K562 (cell line): ENCODE results near the gene MCCD1. TPM values are rescaled to one million over a fixed set of nuclear protein-coding genes. Genes with fewer than 3 reads are reported as not detected.
A peak's percentile ranks its signal among the peaks of the same experiment; 100 is the strongest.

Source experiments
- CEBPG ChIP-seq, 3 experiments: fragments of 200-800 bp in 1 of 3; sonication (Bioruptor generic) in 1 of 3; sonication (generic) in 1 of 3; formaldehyde crosslinking in 1 of 3; IDR thresholded peaks in 2 of 3; conservative IDR thresholded peaks in 1 of 3; 2 replicates each; pipeline versions ENCODE4 v1.6.1 to v1.8.0; 2016 to 2022; ENCODE audit warnings: missing compliant biosample characterization in 2 of 3, missing genetic modification characterization in 2 of 3, mild to moderate bottlenecking in 1 of 3, missing genetic modification reagents in 1 of 3
- DIDO1 ChIP-seq: fragments of 450-650 bp; IDR thresholded peaks from 2 replicates; pipeline ENCODE4 v1.6.1; 2016; ENCODE audit warnings: low read depth, missing biosample characterization, missing genetic modification characterization
- EP300 ChIP-seq: IDR thresholded peaks from 2 replicates; pipeline ENCODE4 v1.6.1; 2012; ENCODE audit warnings: low read length, improper control_type of control experiment
- HLTF ChIP-seq: fragments of 450-650 bp; IDR thresholded peaks from 2 replicates; pipeline ENCODE4 v1.6.1; 2016
- MTA1 ChIP-seq: fragments of 450-650 bp; IDR thresholded peaks from 2 replicates; pipeline ENCODE4 v1.6.1; 2017; ENCODE audit warnings: borderline replicate concordance
- MYBL2 ChIP-seq, 2 experiments: fragments of 450-650 bp in 1 of 2; sonication (generic) in 1 of 2; formaldehyde crosslinking in 1 of 2; IDR thresholded peaks; 2 replicates each; pipeline versions ENCODE4 v1.6.1 to v1.8.1; 2017 to 2022; ENCODE audit warnings: borderline replicate concordance in 1 of 2, inconsistent platforms in 1 of 2, low read depth in 1 of 2, mild to moderate bottlenecking in 1 of 2, missing genetic modification reagents in 1 of 2, moderate library complexity in 1 of 2
- NFATC3 ChIP-seq: fragments of 450-650 bp; IDR thresholded peaks from 2 replicates; pipeline ENCODE4 v1.6.1; 2017; ENCODE audit warnings: mild to moderate bottlenecking
- PHF8 ChIP-seq: fragments of 200-600 bp; sonication (generic); IDR thresholded peaks from 2 replicates; pipeline ENCODE4 v1.6.1; 2012; ENCODE audit warnings: mixed run types, mild to moderate bottlenecking, inconsistent platforms, low read length, moderate library complexity, borderline replicate concordance
- SMAD3 ChIP-seq: fragments of 450-650 bp; formaldehyde crosslinking; conservative IDR thresholded peaks from 2 replicates; pipeline ENCODE4 v1.4.0; 2020; ENCODE audit warnings: mild to moderate bottlenecking
- TEAD2 ChIP-seq: fragments of 450-650 bp; IDR thresholded peaks from 2 replicates; pipeline ENCODE4 v1.6.1; 2016; ENCODE audit warnings: missing genetic modification characterization, control low read depth, missing compliant biosample characterization
- U2AF2 ChIP-seq: fragments of 200-400 bp; formaldehyde crosslinking; optimal IDR thresholded peaks from 2 replicates; pipeline ENCODE3; 2017; ENCODE audit warnings: low read depth, mild to moderate bottlenecking, low read length
- YY1 ChIP-seq, 3 experiments: IDR thresholded peaks; 2 replicates each; pipeline ENCODE4 v1.6.1; 2011; ENCODE audit warnings: low read length in 2 of 3, mild to moderate bottlenecking in 2 of 3, moderate library complexity in 2 of 3, borderline replicate concordance in 1 of 3, control low read depth in 1 of 3, low read depth in 1 of 3; ENCODE audit not compliant: insufficient read depth in 3 of 3, insufficient replicate concordance in 2 of 3, control insufficient read depth in 1 of 3, insufficient read length in 1 of 3; ENCODE audit errors: extremely low read depth in 1 of 3
- ZNF24 ChIP-seq: fragments of 450-650 bp; IDR thresholded peaks from 2 replicates; pipeline ENCODE4 v1.6.1; 2016
- polyA plus RNA-seq, 8 experiments: library from polyadenylated mRNA; depleted of rRNA in 4 of 8; stranded (reverse) in 5 of 8; unstranded in 3 of 8; fragments of >200 nt; fragmentation: Nextera tagmentation in 2 of 8; fragmentation: Illumina TruSeq in 1 of 8; extraction: Ambion mirVana in 2 of 8; extraction: Trizol in 1 of 8; gene quantifications; 2 replicates each; pipeline versions ENCODE4 v1.2.1 to v1.2.3, GENCODE V29; 2011 to 2014; ENCODE audit warnings: inconsistent platforms in 1 of 8, missing spikeins in 1 of 8
- total RNA-seq, 7 experiments: library from RNA; depleted of rRNA in 6 of 7; stranded (reverse); fragments of >200 nt in 6 of 7; fragmentation: Illumina TruSeq in 2 of 7; extraction: Trizol in 2 of 7; gene quantifications; 2 replicates each; pipeline versions ENCODE4 v1.2.1 to v1.2.3, GENCODE V29; 2011 to 2021; ENCODE audit warnings: low replicate concordance in 1 of 7
- TF ChIP-seq, protein P1 (sequence below), 2 experiments: fragments of 450-650 bp in 1 of 2; IDR thresholded peaks; 2 replicates each; pipeline ENCODE4 v1.6.1; 2011 to 2017; ENCODE audit warnings: low read depth in 2 of 2, antibody characterized with exemption in 1 of 2, borderline replicate concordance in 1 of 2, low read length in 1 of 2, mild to moderate bottlenecking in 1 of 2, mixed read lengths in 1 of 2; ENCODE audit not compliant: control insufficient read depth in 1 of 2
- TF ChIP-seq, protein P2 (sequence below): fragments of 450-650 bp; formaldehyde crosslinking; IDR thresholded peaks from 2 replicates; pipeline ENCODE4 v1.4.0; 2020; ENCODE audit warnings: mild to moderate bottlenecking, moderate library complexity
- TF ChIP-seq, protein P3 (sequence below), 2 experiments: fragments of 450-650 bp; IDR thresholded peaks; 2 replicates each; pipeline ENCODE4 v1.6.1; 2018; ENCODE audit warnings: mild to moderate bottlenecking in 2 of 2, low read depth in 1 of 2; ENCODE audit not compliant: partially characterized antibody in 2 of 2

Gene MCCD1
- total and polyA plus RNA-seq, 9 of the 15 experiments (the other 6 are each of a cell fraction or from before 2014, with no cell fraction given), result not detected

DNA sequence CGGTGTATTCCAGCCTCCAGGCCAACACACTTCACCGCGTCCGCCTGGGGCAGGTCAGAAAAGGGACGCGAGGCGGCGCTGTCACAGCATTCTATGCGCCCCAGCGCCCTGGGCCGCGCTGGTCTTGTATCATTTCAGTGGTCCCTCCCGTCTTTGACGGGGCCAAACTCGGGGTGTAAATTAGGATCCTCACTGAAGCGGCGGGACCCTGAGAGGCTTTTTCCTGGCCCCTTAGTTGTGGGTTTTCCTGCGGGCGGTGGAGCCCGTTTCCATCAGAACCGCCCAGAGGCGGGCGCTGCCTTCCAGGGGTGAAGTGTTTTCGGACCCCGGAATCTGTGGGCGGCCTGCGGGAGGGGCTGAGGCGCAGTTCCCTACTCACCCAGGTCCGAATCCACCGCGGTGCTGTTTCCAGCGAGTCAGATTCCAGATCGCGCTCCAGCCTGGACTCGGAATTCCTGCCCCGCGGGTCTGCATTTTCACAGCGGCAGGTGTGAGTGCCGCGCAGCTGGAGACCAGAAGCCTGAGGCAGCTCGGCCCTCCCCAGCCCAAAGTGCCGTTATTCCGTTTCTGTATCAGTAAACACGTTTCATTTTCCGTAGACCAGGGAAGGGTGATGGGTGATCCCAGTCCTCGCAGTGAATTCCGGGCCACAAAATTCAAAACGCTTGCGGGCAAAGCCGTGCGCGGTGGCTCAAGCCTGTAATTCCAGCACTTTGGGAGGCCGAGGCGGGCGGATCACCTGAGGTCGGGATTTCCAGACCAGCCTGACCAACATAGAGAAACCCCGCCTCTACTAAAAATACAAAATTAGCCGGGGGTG, 34.7 kb upstream of the MCCD1 start (continued):
- TF ChIP-seq, protein P1, sequence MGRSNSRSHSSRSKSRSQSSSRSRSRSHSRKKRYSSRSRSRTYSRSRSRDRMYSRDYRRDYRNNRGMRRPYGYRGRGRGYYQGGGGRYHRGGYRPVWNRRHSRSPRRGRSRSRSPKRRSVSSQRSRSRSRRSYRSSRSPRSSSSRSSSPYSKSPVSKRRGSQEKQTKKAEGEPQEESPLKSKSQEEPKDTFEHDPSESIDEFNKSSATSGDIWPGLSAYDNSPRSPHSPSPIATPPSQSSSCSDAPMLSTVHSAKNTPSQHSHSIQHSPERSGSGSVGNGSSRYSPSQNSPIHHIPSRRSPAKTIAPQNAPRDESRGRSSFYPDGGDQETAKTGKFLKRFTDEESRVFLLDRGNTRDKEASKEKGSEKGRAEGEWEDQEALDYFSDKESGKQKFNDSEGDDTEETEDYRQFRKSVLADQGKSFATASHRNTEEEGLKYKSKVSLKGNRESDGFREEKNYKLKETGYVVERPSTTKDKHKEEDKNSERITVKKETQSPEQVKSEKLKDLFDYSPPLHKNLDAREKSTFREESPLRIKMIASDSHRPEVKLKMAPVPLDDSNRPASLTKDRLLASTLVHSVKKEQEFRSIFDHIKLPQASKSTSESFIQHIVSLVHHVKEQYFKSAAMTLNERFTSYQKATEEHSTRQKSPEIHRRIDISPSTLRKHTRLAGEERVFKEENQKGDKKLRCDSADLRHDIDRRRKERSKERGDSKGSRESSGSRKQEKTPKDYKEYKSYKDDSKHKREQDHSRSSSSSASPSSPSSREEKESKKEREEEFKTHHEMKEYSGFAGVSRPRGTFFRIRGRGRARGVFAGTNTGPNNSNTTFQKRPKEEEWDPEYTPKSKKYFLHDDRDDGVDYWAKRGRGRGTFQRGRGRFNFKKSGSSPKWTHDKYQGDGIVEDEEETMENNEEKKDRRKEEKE (IDR thresholded peaks at IDR 0.05; ENCODE audit: borderline replicate concordance in 1 of 2, control insufficient read depth in 1 of 2, low read depth in 2 of 2, low read length in 1 of 2), result no peak
- TF ChIP-seq U2AF2 (no peak), MTA1 (no peak), EP300 (peak; percentile 35; the same call in 1 of the 2 replicates), PHF8 (peak; percentile 54), HLTF (0 out of 2 replicates have a peak, but pooled peaks have one; percentile 40), MYBL2 (IDR thresholded peaks at IDR 0.05; ENCODE audit: low read depth) (no peak), MYBL2 (CRISPR knock-in tag; IDR thresholded peaks at IDR 0.05; ENCODE audit: borderline replicate concordance) (no peak), CEBPG (CRISPR knock-in tag; IDR thresholded peaks at IDR 0.05) (no peak), CEBPG (tag; conservative IDR thresholded peaks at IDR 0.05 in 1 of 2, IDR thresholded peaks at IDR 0.05 in 1 of 2) (no peak), ZNF24 (peak; percentile 37; the same call in 1 of the 2 replicates), TEAD2 (tag) (no peak), NFATC3 (no peak), SMAD3 (CRISPR knock-in tag) (no peak), YY1 (IDR thresholded peaks at IDR 0.05; ENCODE audit: borderline replicate concordance in 1 of 3, control insufficient read depth in 1 of 3, extremely low read depth in 1 of 3, insufficient read depth in 3 of 3, insufficient read length in 1 of 3, insufficient replicate concordance in 2 of 3, low read depth in 1 of 3, low read length in 2 of 3) (peak in 2 of 3 experiments; percentile 19 to 77), DIDO1 (tag) (no peak)
- TF ChIP-seq, protein P2, sequence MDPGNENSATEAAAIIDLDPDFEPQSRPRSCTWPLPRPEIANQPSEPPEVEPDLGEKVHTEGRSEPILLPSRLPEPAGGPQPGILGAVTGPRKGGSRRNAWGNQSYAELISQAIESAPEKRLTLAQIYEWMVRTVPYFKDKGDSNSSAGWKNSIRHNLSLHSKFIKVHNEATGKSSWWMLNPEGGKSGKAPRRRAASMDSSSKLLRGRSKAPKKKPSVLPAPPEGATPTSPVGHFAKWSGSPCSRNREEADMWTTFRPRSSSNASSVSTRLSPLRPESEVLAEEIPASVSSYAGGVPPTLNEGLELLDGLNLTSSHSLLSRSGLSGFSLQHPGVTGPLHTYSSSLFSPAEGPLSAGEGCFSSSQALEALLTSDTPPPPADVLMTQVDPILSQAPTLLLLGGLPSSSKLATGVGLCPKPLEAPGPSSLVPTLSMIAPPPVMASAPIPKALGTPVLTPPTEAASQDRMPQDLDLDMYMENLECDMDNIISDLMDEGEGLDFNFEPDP (CRISPR knock-in tag), result no peak
- TF ChIP-seq, protein P3, sequence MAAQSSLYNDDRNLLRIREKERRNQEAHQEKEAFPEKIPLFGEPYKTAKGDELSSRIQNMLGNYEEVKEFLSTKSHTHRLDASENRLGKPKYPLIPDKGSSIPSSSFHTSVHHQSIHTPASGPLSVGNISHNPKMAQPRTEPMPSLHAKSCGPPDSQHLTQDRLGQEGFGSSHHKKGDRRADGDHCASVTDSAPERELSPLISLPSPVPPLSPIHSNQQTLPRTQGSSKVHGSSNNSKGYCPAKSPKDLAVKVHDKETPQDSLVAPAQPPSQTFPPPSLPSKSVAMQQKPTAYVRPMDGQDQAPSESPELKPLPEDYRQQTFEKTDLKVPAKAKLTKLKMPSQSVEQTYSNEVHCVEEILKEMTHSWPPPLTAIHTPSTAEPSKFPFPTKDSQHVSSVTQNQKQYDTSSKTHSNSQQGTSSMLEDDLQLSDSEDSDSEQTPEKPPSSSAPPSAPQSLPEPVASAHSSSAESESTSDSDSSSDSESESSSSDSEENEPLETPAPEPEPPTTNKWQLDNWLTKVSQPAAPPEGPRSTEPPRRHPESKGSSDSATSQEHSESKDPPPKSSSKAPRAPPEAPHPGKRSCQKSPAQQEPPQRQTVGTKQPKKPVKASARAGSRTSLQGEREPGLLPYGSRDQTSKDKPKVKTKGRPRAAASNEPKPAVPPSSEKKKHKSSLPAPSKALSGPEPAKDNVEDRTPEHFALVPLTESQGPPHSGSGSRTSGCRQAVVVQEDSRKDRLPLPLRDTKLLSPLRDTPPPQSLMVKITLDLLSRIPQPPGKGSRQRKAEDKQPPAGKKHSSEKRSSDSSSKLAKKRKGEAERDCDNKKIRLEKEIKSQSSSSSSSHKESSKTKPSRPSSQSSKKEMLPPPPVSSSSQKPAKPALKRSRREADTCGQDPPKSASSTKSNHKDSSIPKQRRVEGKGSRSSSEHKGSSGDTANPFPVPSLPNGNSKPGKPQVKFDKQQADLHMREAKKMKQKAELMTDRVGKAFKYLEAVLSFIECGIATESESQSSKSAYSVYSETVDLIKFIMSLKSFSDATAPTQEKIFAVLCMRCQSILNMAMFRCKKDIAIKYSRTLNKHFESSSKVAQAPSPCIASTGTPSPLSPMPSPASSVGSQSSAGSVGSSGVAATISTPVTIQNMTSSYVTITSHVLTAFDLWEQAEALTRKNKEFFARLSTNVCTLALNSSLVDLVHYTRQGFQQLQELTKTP (IDR thresholded peaks at IDR 0.05; ENCODE audit: low read depth in 1 of 2, partially characterized antibody in 2 of 2), result peak in 1 of 2 experiments; percentile 26
